GM12865 (cell line): ENCODE measurements around the gene APC.

Experiments used
- DNase-seq: peaks from one replicate; pipeline ENCODE4 v3.0.0; 2010; ENCODE audit warnings: low read depth
- H3K4me3 ChIP-seq: 2 replicates; pipeline ENCODE4 v1.5.1; 2011; ENCODE audit warnings: mild to moderate bottlenecking, low read depth, low read length, control low read depth
- CTCF ChIP-seq: IDR thresholded peaks from 2 replicates; pipeline ENCODE4 v1.5.1; 2011; ENCODE audit warnings: low read length, control low read depth, low read depth, inconsistent platforms; ENCODE audit not compliant: insufficient read depth; ENCODE audit errors: missing control alignments

Gene APC

GRCh38 chr5:112833971-112834370, 96.3 kb downstream of the APC start:
- DNase-seq: no peak
- H3K4me3 ChIP-seq: no peak overlapping the region
- TF ChIP-seq CTCF: no peak

DNA sequence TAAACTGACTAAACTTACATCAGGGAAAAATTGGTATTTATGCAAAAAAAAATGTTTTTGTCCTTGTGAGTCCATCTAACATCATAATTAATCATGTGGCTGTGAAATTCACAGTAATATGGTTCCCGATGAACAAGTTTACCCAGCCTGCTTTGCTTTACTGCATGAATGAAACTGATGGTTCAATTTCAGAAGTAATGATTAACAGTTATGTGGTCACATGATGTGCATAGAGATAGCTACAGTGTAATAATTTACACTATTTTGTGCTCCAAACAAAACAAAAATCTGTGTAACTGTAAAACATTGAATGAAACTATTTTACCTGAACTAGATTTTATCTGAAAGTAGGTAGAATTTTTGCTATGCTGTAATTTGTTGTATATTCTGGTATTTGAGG, 106.8 kb downstream of the APC start:
- DNase-seq: no peak
- TF ChIP-seq CTCF: no peak
- H3K4me3 ChIP-seq: no peak overlapping the region

DNA sequence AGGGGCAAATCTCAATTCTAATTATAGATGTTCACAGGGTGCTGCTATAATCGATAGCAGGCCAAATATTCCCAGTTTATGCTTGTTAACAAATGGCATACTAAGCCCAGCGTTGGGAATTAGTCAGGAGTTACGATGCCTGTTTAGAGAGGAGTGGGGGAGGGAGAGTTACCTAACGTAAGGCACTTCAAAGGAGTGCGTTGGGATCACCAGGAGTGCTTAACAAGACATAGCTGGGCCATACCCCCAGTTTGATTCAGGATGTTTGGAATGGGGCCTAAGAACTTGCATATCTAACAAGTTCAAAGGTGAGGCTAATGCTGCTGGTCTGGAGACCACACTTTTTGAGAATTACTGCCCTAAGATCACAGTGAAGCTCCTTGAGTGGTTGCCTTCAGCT, 108.9 kb downstream of the APC start:
- TF ChIP-seq CTCF: no peak
- H3K4me3 ChIP-seq: no peak overlapping the region
- DNase-seq: no peak

DNA sequence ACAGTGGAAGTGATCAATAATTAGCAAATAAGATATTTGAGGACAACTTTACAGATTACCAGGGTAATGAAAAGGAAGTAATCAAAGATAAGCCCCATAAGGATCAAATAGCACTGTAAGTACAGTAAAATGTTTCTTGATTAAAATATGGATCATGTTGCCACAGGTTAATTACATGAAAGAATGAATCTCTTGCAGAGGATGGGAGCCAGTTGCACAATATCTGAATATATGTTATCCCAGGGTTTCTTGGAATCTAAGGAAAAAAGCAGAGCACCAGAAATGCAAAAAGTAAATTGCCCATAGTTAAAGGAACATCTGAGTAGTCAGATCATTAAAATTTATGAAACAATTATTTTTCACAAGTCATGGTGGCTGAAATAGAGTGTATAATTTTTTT, 109.6 kb downstream of the APC start:
- no peak overlapping the region for H3K4me3 ChIP-seq
- DNase-seq: no peak
- TF ChIP-seq CTCF: no peak

- peak; percentile 64 for TF ChIP-seq CTCF
- DNase-seq: peak; percentile 80
- no peak overlapping the region for H3K4me3 ChIP-seq
Observed at GRCh38 chr5:112848116-112848811, 110.6 kb downstream of the APC start.

DNA sequence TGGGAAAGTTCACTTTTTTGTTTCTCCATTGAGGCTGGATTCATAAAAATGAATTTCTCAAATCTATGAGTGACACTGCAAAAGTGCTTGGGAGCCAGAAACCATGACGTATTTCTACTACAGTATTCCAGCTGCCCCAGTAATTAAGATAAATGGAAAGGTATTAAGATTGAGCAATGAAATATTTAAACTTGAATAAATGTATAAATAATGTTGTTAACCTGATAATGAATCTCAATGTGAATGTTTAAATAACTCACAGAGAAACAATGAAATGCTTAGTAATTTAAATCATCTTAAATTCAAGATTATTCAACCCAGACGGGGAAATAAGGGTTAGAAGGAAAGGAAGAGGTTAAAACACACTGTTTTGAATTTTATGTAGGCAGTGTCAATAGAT, 112.2 kb downstream of the APC start:
- DNase-seq: no peak
- no peak overlapping the region for H3K4me3 ChIP-seq
- no peak for TF ChIP-seq CTCF

- no peak overlapping the region for H3K4me3 ChIP-seq
- no peak for DNase-seq
- TF ChIP-seq CTCF: no peak
Observed at GRCh38 chr5:112854651-112855050, 117.0 kb downstream of the APC start.
